Forelimb muscle (tissue), 1 donor: ENCODE measurements around the gene UBASH3A. TPM values are rescaled to one million over a fixed set of nuclear protein-coding genes. Genes with fewer than 3 reads are reported as not detected.

Experiments used
- DNase-seq: peaks from one replicate; pipeline ENCODE4 v3.0.0-alpha.2; 2013; ENCODE audit warnings: low read depth
- polyA plus RNA-seq: library from polyadenylated mRNA; unstranded; fragments of 120-200 nt; gene quantifications from one replicate; pipeline ENCODE4 v1.2.1, GENCODE V29; 2013; ENCODE audit not compliant: insufficient read length

UBASH3A gene
- polyA plus RNA-seq, 1 donor = 0.11 TPM

- DNase-seq = no peak
Measured at GRCh38 chr21:42448686-42449085, 45.0 kb downstream of the UBASH3A start.

- DNase-seq = no peak
Measured at GRCh38 chr21:42451941-42452340, 48.2 kb downstream of the UBASH3A start.

- DNase-seq = no peak
Measured at GRCh38 chr21:42452401-42453223, 48.9 kb downstream of the UBASH3A start.

DNA sequence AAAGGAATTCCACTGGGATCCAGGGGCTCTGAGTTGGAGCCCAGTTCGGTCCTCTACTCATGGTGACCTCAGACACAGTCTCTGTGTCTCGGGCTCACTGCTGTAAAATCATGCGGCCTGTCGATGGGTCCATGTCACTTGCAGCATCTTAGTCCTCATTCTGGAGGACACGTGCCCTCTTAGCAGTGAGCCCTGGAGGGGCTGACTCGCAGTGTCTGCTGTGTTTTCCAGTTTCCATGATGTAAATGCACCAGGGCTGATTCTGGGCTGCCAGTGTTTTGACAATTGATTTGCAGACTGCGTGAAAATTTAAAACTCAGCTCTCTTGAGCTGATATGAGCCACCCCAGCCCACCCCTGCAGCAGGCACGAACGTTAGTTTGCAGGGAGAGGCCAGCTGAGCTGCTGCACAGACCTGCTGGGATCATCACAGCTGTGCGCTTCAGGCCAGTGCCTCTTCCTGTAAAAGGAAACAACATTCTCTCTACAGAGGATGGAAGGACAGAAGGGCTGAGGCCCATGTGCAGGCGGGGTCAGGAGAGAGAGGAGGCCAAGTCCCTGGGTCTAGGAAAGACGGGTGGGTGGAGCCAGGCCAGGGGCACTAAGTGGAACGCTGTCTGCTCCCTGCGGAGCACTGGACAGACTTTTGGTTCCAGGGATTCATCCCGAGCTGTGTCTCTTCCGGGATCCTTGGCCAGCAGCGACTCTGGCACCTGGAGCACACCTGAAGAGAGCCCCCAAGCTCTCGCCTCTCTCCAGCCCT is 49.7 kb downstream of the UBASH3A start:
- no peak for DNase-seq

- no peak for DNase-seq
Measured at GRCh38 chr21:42453986-42454570, 50.4 kb downstream of the UBASH3A start.

DNA sequence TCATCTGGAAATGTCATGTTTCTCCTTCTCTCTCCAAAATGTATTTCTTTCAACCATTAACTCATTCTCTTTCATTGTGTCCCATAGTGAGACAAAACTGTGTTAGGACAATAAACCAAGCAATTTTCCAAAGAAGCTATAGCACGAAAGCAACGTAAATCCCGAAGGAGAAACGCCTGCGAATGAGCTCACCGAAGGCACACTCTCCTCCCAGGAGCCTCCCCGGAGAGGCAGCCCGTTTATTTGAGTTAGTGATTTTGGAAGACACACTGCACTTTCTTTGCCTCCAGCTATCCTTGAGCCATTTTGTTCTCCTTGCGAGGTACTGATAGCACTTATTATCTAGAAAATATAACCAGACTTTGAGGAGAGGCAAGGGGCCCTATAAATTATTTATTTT is 51.1 kb downstream of the UBASH3A start:
- DNase-seq = no peak

GRCh38 chr21:42455196-42455595 is 51.5 kb downstream of the UBASH3A start:
- DNase-seq = no peak

DNA sequence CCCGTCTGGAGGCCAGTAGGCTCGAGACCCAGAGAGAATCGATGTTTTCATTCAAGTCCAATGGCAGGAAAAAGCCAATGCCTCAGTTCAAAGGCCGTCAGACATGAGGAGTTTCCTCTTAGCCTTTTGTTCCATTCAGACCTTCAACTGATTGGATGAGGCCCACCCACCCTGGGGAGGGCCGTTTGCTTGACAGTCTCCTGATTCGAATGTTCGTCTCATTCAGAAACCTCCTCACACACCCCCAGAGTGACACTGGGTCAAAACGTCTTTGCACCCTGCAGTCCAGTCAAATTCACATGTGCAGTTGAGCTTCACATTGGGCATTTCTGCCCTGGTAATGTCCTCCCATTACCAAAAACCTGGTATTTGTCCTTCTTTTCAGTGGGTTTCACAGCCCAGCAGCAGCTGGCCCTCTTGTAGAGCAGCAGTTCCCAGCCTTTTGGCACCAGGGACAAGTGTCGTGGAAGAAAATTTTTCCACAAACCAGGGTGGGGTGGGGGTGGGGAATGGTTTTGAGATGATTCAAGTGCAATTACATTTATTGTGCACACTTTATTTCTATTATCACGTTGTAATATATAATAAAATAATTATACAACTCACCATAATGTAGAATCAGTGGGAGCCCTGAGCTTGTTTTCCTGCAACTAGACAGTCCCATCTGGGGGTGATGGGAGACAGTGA is 52.2 kb downstream of the UBASH3A start:
- DNase-seq = no peak

GRCh38 chr21:42456457-42456856 is 52.8 kb downstream of the UBASH3A start:
- no peak for DNase-seq

DNA sequence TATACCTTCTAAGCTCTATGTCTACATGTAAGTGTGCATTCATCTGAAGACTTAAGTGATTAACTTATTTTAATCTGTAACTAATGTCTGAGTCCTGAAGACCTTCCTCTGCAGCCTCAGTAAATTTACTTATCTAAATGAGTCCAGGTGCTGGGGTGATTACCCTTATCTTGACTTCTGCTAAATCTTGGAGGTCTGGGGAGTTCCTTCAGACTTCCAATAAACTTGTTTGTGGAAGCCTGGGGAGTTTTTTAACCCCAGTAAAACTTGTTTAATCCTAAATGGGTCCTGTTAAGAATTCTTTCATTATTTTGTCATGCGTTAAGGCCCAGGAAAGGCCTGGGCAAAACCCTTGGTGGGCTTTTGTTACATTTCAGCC is 55.4 kb downstream of the UBASH3A start:
- no peak for DNase-seq

DNA sequence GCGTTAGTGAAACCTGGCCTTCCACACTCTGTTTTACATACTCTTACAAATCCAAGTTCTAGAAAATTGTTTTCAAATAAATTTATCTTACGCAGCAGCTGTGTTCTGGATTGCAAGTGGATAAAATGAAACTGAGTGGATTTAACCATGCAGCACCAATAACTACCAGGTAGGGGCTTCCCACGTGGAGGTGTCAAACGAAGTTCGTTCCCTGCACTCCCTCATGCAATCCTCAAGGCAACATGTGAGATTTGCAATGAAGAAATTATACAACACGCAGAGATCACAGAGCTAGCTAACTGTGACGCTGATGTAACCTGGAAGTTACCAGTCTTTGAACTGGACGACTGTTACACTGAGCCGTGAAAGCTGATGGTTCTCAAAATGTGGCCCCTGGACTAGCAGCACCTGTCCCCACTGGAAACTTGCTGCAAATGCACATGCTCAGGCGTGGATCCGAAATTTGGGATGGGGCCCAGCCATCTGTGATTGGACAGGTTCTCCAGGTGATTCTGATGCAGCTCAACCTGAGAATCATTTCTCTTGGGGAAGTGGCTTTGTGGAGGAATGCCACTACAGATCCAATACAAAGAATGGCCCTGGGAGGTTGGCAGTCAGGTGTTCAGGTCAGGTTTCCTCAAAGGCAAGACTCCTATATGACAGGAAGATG is 56.0 kb downstream of the UBASH3A start:
- no peak for DNase-seq

DNA sequence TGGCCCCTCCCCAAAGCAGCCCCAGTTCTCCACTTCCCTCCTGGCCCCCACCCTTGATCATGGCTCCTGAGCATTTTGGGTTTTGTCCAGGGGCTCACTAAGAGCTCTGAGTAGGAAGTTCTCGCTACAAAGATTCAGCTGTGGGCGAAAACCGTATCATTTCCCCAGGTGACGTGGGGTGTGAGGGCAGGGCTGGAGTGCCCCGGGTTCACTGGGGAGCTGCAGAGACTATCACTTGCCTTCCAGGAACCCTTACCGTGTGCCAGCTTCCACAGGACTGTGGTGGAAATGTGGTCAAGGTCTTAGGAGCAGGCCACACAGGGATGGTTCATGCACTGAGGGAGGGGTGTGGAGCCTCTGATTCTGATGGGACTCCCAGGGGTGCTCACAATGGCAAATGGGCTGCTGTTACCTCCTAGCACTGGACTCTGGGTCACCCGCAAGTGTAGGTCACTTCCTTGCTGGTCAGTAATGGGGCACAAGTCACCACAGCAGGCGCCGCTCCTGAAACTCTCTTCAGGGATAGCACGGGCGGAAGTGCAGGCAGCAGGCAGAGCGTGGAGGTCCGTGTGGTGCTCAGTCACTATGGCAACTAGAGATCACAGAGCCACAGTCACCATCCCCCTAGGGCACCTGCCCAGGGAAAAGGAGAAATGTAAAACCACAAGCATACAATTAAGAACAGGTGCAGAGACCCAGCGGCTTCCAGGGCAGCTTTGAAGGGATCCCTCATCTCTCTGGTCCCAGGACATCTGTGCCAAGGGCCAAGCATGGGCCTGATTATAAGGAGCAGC is 56.9 kb downstream of the UBASH3A start:
- no peak for DNase-seq

DNA sequence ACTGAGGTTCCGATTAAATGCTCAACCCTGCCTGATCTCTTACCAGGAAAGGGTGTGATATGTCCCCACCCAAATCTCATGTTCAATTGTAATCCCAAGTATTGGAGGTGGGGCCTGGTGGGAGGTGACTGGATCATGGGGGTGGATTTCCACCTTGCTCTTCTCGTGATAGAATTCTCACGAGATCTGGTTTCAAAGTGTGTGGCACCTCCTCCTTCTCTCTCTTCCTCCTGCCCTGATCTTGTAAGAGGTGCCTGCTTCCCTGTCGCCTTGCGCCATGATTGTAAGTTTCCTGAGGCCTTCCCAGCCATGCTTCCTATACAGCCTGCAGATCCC is 57.5 kb downstream of the UBASH3A start:
- DNase-seq = no peak

- DNase-seq = no peak
Measured at GRCh38 chr21:42461881-42462877, 58.5 kb downstream of the UBASH3A start.

DNA sequence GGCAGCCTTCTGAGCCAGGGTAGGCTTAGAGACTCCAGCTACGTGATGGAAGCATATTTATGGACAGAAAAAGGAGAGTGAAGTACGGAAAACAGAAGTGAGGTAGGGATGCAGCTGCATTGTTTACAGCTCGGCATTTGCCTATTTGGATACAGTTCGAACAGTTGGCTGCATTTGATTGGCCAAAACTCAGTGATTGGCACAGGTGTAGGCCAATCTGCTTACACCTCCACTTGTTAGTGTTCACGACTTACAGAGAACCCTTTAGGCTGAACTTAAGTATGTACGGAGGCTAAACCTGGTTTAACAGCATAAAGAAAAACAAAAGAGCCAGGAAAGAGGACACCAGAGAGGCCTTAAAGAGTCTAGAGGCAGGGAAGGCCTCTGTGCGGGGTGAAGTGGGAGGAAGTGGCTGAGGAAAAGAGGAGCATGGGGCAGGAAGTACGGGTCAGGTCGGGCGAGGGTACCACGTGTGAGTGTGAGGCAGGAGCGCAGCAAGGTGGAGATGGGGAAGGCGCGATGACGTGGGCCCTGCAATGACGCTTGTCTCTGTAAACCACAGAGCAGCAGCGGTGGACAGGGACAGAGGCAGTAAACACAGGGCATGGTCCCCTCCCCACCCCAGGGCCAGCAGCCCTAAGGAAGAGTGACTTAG is 60.3 kb downstream of the UBASH3A start:
- DNase-seq = no peak

GRCh38 chr21:42465008-42465802 is 61.5 kb downstream of the UBASH3A start:
- no peak for DNase-seq

DNA sequence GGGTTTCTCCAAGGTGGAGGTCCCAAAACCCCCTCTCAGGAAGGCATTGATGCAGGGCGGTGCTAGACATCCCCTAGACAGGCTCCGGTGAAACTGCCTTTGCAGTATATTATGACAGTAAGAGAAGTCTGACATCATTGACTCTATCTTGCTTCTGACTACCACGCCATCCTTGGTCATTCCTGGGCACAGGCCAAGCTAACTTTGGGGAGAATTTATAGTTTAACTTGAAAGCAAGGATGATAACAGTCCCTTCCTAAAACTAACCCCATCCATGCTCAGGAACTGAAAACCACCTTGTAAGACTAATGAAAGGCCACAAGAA is 62.1 kb downstream of the UBASH3A start:
- no peak for DNase-seq

- DNase-seq = no peak
Measured at GRCh38 chr21:42466700-42467099, 63.0 kb downstream of the UBASH3A start.
